Stimulated activated CD4-positive, alpha-beta T cell treated with anti-CD3 and anti-CD28 coated beads, Interleukin-15, amount 100 ng/mL, for 48 hours (primary cell): ENCODE results near the gene TJP3.

ENCODE experiments used
- DNase-seq, 2 donors: peaks; one replicate each; pipeline ENCODE4 v3.0.0-alpha.2; 2020; ENCODE audit warnings: low read depth in 2 of 2

The TJP3 gene

GRCh38 chr19:3782903-3783302 lies 74.7 kb downstream of the TJP3 start:
- DNase-seq: no peak

GRCh38 chr19:3783660-3784584 lies 75.7 kb downstream of the TJP3 start:
- DNase-seq: peak; percentile 29 to 38

- DNase-seq: no peak
These were observed 76.6 kb downstream of the TJP3 start for GRCh38 chr19:3784607-3785450.

GRCh38 chr19:3785451-3785937 lies 77.3 kb downstream of the TJP3 start:
- no peak for DNase-seq

GRCh38 chr19:3785938-3786824 lies 78.0 kb downstream of the TJP3 start, which contains the start of gene MATK:
Gene MATK (minus strand): TSS chr19:3786381. CDS start chr19:3785135, 1,246 bp downstream.
- no peak for DNase-seq

GRCh38 chr19:3788996-3789778 lies 81.0 kb downstream of the TJP3 start:
- DNase-seq: no peak

- DNase-seq: no peak
These were observed 82.1 kb downstream of the TJP3 start for GRCh38 chr19:3790209-3790734.

GRCh38 chr19:3790941-3791340 lies 82.8 kb downstream of the TJP3 start:
- DNase-seq: no peak

- no peak for DNase-seq
These were observed 83.9 kb downstream of the TJP3 start for GRCh38 chr19:3792114-3792513.

GRCh38 chr19:3793799-3794198 lies 85.6 kb downstream of the TJP3 start:
- DNase-seq: no peak

GRCh38 chr19:3796358-3796757 lies 88.2 kb downstream of the TJP3 start:
- no peak for DNase-seq

GRCh38 chr19:3798137-3798536 lies 90.0 kb downstream of the TJP3 start:
- DNase-seq: no peak
